Measurements from ENCODE around the gene FASLG.

GRCh38 chr1:172700556-172700955 is 41.7 kb downstream of the FASLG start:
- TF ChIP-seq CTCF (IDR thresholded peaks at IDR 0.05; ENCODE audit: low read length): no peak
- no peak for TF ChIP-seq EZH2 (IDR thresholded peaks at IDR 0.05; ENCODE audit: borderline replicate concordance, low read length)
